HCT116 (cell line): ENCODE measurements around the gene SNRPA1. TPM values are rescaled to one million over a fixed set of nuclear protein-coding genes. Genes with fewer than 3 reads are reported as not detected.

Experiments used
- ATAC-seq: fragments of 200-7000 bp; cut with Tn5 transposase; 2 replicates; pipeline ENCODE4 v1.9.1; 2020; ENCODE audit warnings: mild to moderate bottlenecking, moderate library complexity
- BruUV-seq: library from RNA; stranded (reverse); fragments of 400-500 nt; replicated peaks from 2 replicates; lab custom pipeline; 2021; lab: Mats Ljungman, UMichigan
- CTCF ChIA-PET: fragments of 300-600 bp; sonication (Branson Sonifier 250); formaldehyde crosslinking; loops from one replicate; lab custom pipeline; 2021; ENCODE audit warnings: antibody characterized with exemption; lab: Charles Lee
- POLR2A ChIA-PET: fragments of 300-600, 350-600 bp; sonication (Branson Sonifier 250); formaldehyde crosslinking; loops from one replicate; lab custom pipeline; 2021; ENCODE audit warnings: antibody characterized with exemption; lab: Charles Lee
- RAD21 ChIA-PET, 2 experiments: fragments of 300-600 bp; sonication (Branson Sonifier 250); formaldehyde crosslinking; loops; one replicate each; lab custom pipeline; 2023; ENCODE audit warnings: low total read pairs in 2 of 2; ENCODE audit not compliant: uncharacterized antibody in 2 of 2, unreplicated experiment in 2 of 2, low non-redundant PET in 1 of 2; lab: Charles Lee
- DNase-seq: peaks from one replicate; pipeline ENCODE4 v3.0.0-alpha.2; 2010; ENCODE audit warnings: low read depth, low spot score
- H2AFZ ChIP-seq: fragments of 200-600 bp; shearing (Covaris generic), sonication (generic); 2 replicates; pipeline ENCODE4 v1.6.1; 2017; ENCODE audit warnings: low read depth, mixed run types, mixed read lengths, antibody characterized with exemption, low read length; ENCODE audit not compliant: poor library complexity, severe bottlenecking
- H3K27ac ChIP-seq: 2 replicates; pipeline ENCODE4 v1.5.1; 2012; ENCODE audit warnings: low read depth, low read length
- H3K27me3 ChIP-seq: fragments of 200-600 bp; sonication (generic); 2 replicates; pipeline ENCODE4 v1.6.1; 2016; ENCODE audit warnings: mixed run types, low read length, mixed read lengths; ENCODE audit not compliant: insufficient read depth
- H3K36me3 ChIP-seq, 2 experiments: fragments of 200-500 bp in 1 of 2; fragments of 200-600 bp in 1 of 2; sonication (Bioruptor generic) in 1 of 2; sonication (generic) in 1 of 2; 2 replicates each; pipeline versions ENCODE4 v1.5.1 to v1.6.1; 2014 to 2016; ENCODE audit warnings: low read length in 2 of 2, inconsistent platforms in 1 of 2, mixed read lengths in 1 of 2, mixed run types in 1 of 2; ENCODE audit not compliant: insufficient read depth in 2 of 2, control insufficient read depth in 1 of 2
- H3K4me1 ChIP-seq, 2 experiments: fragments of 200-600 bp in 1 of 2; sonication (generic) in 1 of 2; 2 replicates each; pipeline versions ENCODE4 v1.5.1 to v1.6.1; 2012 to 2017; ENCODE audit warnings: low read length in 2 of 2, inconsistent platforms in 1 of 2, mild to moderate bottlenecking in 1 of 2, mixed read lengths in 1 of 2, mixed run types in 1 of 2, moderate library complexity in 1 of 2; ENCODE audit not compliant: insufficient read depth in 2 of 2, control insufficient read depth in 1 of 2
- H3K4me2 ChIP-seq: fragments of 200-600 bp; sonication (generic); 2 replicates; pipeline ENCODE4 v1.6.1; 2017; ENCODE audit warnings: mixed run types, low read length, mixed read lengths
- H3K4me3 ChIP-seq, 2 experiments: fragments of 200-600 bp in 1 of 2; sonication (generic) in 1 of 2; replicated peaks in 1 of 2; 2 replicates each; pipeline ENCODE4 v1.5.1; 2011 to 2016; ENCODE audit warnings: low read length in 2 of 2, control low read depth in 1 of 2, low read depth in 1 of 2, mild to moderate bottlenecking in 1 of 2, mixed read lengths in 1 of 2, mixed run types in 1 of 2
- H3K79me2 ChIP-seq: fragments of 200-600 bp; sonication (generic); 2 replicates; pipeline ENCODE4 v1.6.1; 2017; ENCODE audit warnings: mild to moderate bottlenecking, mixed run types, low read length, moderate library complexity, mixed read lengths; ENCODE audit not compliant: insufficient read depth
- H3K9ac ChIP-seq: fragments of 200-600 bp; sonication (generic); 2 replicates; pipeline ENCODE4 v1.6.1; 2016; ENCODE audit warnings: low read length, mixed read lengths
- H3K9me2 ChIP-seq: fragments of 200-600 bp; sonication (generic), shearing (Covaris generic); 2 replicates; pipeline ENCODE4 v1.6.1; 2017; ENCODE audit warnings: mixed run types, mild to moderate bottlenecking, moderate library complexity; ENCODE audit not compliant: insufficient read depth
- H3K9me3 ChIP-seq, 2 experiments: fragments of 200-500 bp in 1 of 2; fragments of 200-600 bp in 1 of 2; sonication (Bioruptor generic) in 1 of 2; sonication (generic) in 1 of 2; 2 replicates each; pipeline ENCODE4 v1.6.1; 2014 to 2017; ENCODE audit warnings: low read length in 2 of 2, mixed read lengths in 2 of 2, inconsistent platforms in 1 of 2, low read depth in 1 of 2, mild to moderate bottlenecking in 1 of 2, mixed run types in 1 of 2, moderate library complexity in 1 of 2; ENCODE audit not compliant: control insufficient read depth in 1 of 2, insufficient read depth in 1 of 2
- H4K20me1 ChIP-seq: fragments of 200-600 bp; sonication (generic), shearing (Covaris generic); 2 replicates; pipeline ENCODE4 v1.6.1; 2017; ENCODE audit warnings: mixed run types, mild to moderate bottlenecking, moderate library complexity; ENCODE audit not compliant: insufficient read depth
- CBX3 ChIP-seq: IDR thresholded peaks from 2 replicates; pipeline ENCODE4 v1.6.1; 2012; ENCODE audit warnings: low read depth
- EGR1 ChIP-seq: IDR thresholded peaks from 2 replicates; pipeline ENCODE4 v1.6.1; 2012; ENCODE audit warnings: low read depth
- EZH2 ChIP-seq: fragments of 200-600 bp; sonication (generic); IDR thresholded peaks from 2 replicates; pipeline ENCODE4 v1.6.1; 2017; ENCODE audit warnings: antibody characterized with exemption, mixed run types
- EZH2phosphoT487 ChIP-seq: fragments of 200-600 bp; IDR thresholded peaks from 2 replicates; pipeline ENCODE4 v1.6.1; 2018; ENCODE audit warnings: antibody characterized with exemption, borderline replicate concordance
- MAX ChIP-seq: IDR thresholded peaks from 2 replicates; pipeline ENCODE4 v1.6.1; 2012
- POLR2AphosphoS5 ChIP-seq: IDR thresholded peaks from 2 replicates; pipeline ENCODE4 v1.6.1; 2011; ENCODE audit warnings: mild to moderate bottlenecking, low read depth, low read length, moderate library complexity
- SP1 ChIP-seq: IDR thresholded peaks from 2 replicates; pipeline ENCODE4 v1.6.1; 2012; ENCODE audit warnings: low read depth
- intact Hi-C: fragments of 100-400 bp; cut with micrococcal nuclease; formaldehyde crosslinking; loops from 2 replicates; pipeline ENCODE4 v1.10.0; 2022
- total RNA-seq: library from RNA; stranded (reverse); gene quantifications from one replicate; pipeline ENCODE4 v1.2.1, GENCODE V29; 2021; ENCODE audit not compliant: unreplicated experiment
- TF ChIP-seq, protein P1 (sequence below): IDR thresholded peaks from 2 replicates; pipeline ENCODE4 v1.6.1; 2011; ENCODE audit warnings: mild to moderate bottlenecking, low read length, moderate library complexity; ENCODE audit not compliant: insufficient replicate concordance; ENCODE audit errors: extremely low read depth

Gene SNRPA1
- total RNA-seq, 1 experiment from 2014 or later, result 104 TPM

GRCh38 chr15:101255051-101255395, 40.0 kb downstream of the SNRPA1 start:
- Histone ChIP-seq H3K9ac (no peak overlapping the region), H2AFZ (no peak overlapping the region), H3K27me3 (no peaks in the 10 kb centered on the region), H4K20me1 (peaks cover 1% of the 10 kb centered on the region; the same call in 1 of the 2 replicates), H3K9me3 (no peaks in the 10 kb centered on the region), H3K9me2 (no peaks in the 10 kb centered on the region), H3K27ac (no peak overlapping the region), H3K36me3 (no peaks in the 10 kb centered on the region), H3K4me2 (no peak overlapping the region), H3K4me1 (peaks cover 9 to 16% of the 10 kb centered on the region in 2 experiments), H3K4me3 (no peak overlapping the region), H3K79me2 (peaks cover 11% of the 10 kb centered on the region)
- ChIA-PET CTCF (no interaction called here), RAD21 (no interaction called here), POLR2A (no interaction called here)
- DNase-seq (no peak), ATAC-seq (no peak)
- TF ChIP-seq EZH2 (no peak), CBX3 (no peak), POLR2AphosphoS5 (no peak), EGR1 (no peak), EZH2phosphoT487 (no peak), SP1 (no peak), MAX (no peak)
- TF ChIP-seq, protein P1, sequence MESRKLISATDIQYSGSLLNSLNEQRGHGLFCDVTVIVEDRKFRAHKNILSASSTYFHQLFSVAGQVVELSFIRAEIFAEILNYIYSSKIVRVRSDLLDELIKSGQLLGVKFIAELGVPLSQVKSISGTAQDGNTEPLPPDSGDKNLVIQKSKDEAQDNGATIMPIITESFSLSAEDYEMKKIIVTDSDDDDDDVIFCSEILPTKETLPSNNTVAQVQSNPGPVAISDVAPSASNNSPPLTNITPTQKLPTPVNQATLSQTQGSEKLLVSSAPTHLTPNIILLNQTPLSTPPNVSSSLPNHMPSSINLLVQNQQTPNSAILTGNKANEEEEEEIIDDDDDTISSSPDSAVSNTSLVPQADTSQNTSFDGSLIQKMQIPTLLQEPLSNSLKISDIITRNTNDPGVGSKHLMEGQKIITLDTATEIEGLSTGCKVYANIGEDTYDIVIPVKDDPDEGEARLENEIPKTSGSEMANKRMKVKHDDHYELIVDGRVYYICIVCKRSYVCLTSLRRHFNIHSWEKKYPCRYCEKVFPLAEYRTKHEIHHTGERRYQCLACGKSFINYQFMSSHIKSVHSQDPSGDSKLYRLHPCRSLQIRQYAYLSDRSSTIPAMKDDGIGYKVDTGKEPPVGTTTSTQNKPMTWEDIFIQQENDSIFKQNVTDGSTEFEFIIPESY, result no peak
- intact Hi-C loops, result loop anchor here (5.0 kb wide), 1 partner anchor 223 kb away; no protein-coding TSS in a partner anchor
- BruUV-seq, result no TSS peak
